Gastroesophageal sphincter (tissue), 3 donors: ENCODE measurements around the gene PCBP4.

Experiments used
- CTCF ChIP-seq, 4 experiments: fragments of 200-600 bp in 2 of 4; fragments of 450-650 bp in 2 of 4; sonication (generic) in 1 of 4; IDR thresholded peaks; one replicate each; pipeline ENCODE4 v1.5.1; 2017 to 2019; ENCODE audit warnings: antibody characterized with exemption in 4 of 4, mild to moderate bottlenecking in 2 of 4, moderate library complexity in 2 of 4
- POLR2A ChIP-seq, 2 donors: fragments of 450-650 bp; IDR thresholded peaks; one replicate each; pipeline ENCODE4 v1.6.1; 2017; ENCODE audit warnings: antibody characterized with exemption in 2 of 2, mild to moderate bottlenecking in 2 of 2, moderate library complexity in 1 of 2
- POLR2AphosphoS5 ChIP-seq: sonication (generic); formaldehyde crosslinking; IDR thresholded peaks from one replicate; pipeline ENCODE4 v1.6.1; 2017; ENCODE audit warnings: antibody characterized with exemption

- TF ChIP-seq CTCF (IDR thresholded peaks at IDR 0.05) (no peak), POLR2A (IDR thresholded peaks at IDR 0.05) (no peak), POLR2AphosphoS5 (no peak)
These were observed 8.4 kb downstream of the PCBP4 start for GRCh38 chr3:51958603-51959521.
